Endothelial cell (in vitro differentiated cells): Measurements from ENCODE around the gene GNL3L. TPM values are rescaled to one million over a fixed set of nuclear protein-coding genes. Genes with fewer than 3 reads are reported as not detected.

Experiments
- DNase-seq: peaks from one replicate; pipeline ENCODE4 v3.0.0; 2021; ENCODE audit warnings: low spot score
- H3K27ac Mint-ChIP-seq: one replicate; pipeline ENCODE4 v1.8.0; 2021; ENCODE audit warnings: mixed read lengths, inconsistent platforms; ENCODE audit not compliant: unreplicated experiment
- H3K27me3 Mint-ChIP-seq: one replicate; pipeline ENCODE4 v1.8.0; 2021; ENCODE audit warnings: mild to moderate bottlenecking, moderate library complexity, mixed read lengths, inconsistent platforms; ENCODE audit not compliant: unreplicated experiment
- H3K36me3 Mint-ChIP-seq: one replicate; pipeline ENCODE4 v1.8.0; 2021; ENCODE audit warnings: mild to moderate bottlenecking, low read depth, mixed read lengths, inconsistent platforms; ENCODE audit not compliant: unreplicated experiment
- H3K4me1 Mint-ChIP-seq: one replicate; pipeline ENCODE4 v1.8.0; 2021; ENCODE audit warnings: mild to moderate bottlenecking, mixed read lengths, inconsistent platforms; ENCODE audit not compliant: unreplicated experiment
- H3K4me3 Mint-ChIP-seq: one replicate; pipeline ENCODE4 v1.8.0; 2021; ENCODE audit warnings: mild to moderate bottlenecking, mixed read lengths, inconsistent platforms; ENCODE audit not compliant: unreplicated experiment
- H3K9me3 Mint-ChIP-seq: one replicate; pipeline ENCODE4 v1.8.0; 2021; ENCODE audit warnings: mixed read lengths, inconsistent platforms; ENCODE audit not compliant: unreplicated experiment
- CTCF ChIP-seq: fragments of 200-600 bp; sonication (generic); IDR thresholded peaks from one replicate; pipeline ENCODE4 v1.5.0; 2021; ENCODE audit warnings: antibody characterized with exemption; ENCODE audit not compliant: unreplicated experiment
- total RNA-seq: library from RNA; stranded (reverse); fragmentation: NEBNext Ultra II Directional; extraction: Animal tissue kit (Norgen Biotek cat#: 25700); gene quantifications from one replicate; pipeline ENCODE4 v1.2.1, GENCODE V29; 2021; ENCODE audit not compliant: unreplicated experiment

Gene GNL3L
- total RNA-seq, 1 donor from 2014 or later = 32.7 TPM

GRCh38 chrX:54492340-54492739 lies 37.7 kb upstream of the GNL3L start:
- Mint-ChIP-seq H3K27me3 (peaks cover 1% of the 10 kb centered on the region), H3K4me1 (peaks cover 8% of the 10 kb centered on the region), H3K27ac (no peak overlapping the region), H3K36me3 (no peaks in the 10 kb centered on the region), H3K9me3 (no peaks in the 10 kb centered on the region), H3K4me3 (no peak overlapping the region)
- DNase-seq = no peak
- no peak for TF ChIP-seq CTCF

- DNase-seq = no peak
- Mint-ChIP-seq H3K9me3 (no peaks in the 10 kb centered on the region), H3K36me3 (no peaks in the 10 kb centered on the region), H3K27ac (no peak overlapping the region), H3K27me3 (peaks cover 3% of the 10 kb centered on the region), H3K4me1 (peaks cover 8% of the 10 kb centered on the region), H3K4me3 (peak overlapping the region; percentile 91)
- no peak for TF ChIP-seq CTCF
These were observed 35.6 kb upstream of the GNL3L start for GRCh38 chrX:54494166-54494988.

GRCh38 chrX:54494989-54495813 lies 34.8 kb upstream of the GNL3L start:
- Mint-ChIP-seq H3K36me3 (no peaks in the 10 kb centered on the region), H3K4me3 (peak overlapping the region; percentile 91), H3K27me3 (peaks cover 6% of the 10 kb centered on the region), H3K9me3 (no peaks in the 10 kb centered on the region), H3K27ac (no peak overlapping the region), H3K4me1 (peaks cover 8% of the 10 kb centered on the region)
- DNase-seq = peak; percentile 16
- TF ChIP-seq CTCF = no peak

- Mint-ChIP-seq H3K36me3 (no peaks in the 10 kb centered on the region), H3K4me3 (peak within 1 kb of the TSS; percentile 79), H3K4me1 (peaks cover 8% of the 10 kb centered on the region), H3K27me3 (peaks cover 5% of the 10 kb centered on the region), H3K9me3 (no peaks in the 10 kb centered on the region), H3K27ac (peak within 1 kb of the TSS; percentile 36)
- DNase-seq = peak; percentile 55
- no peak for TF ChIP-seq CTCF
These were observed 34.1 kb upstream of the GNL3L start, which contains the start of gene FGD1 for GRCh38 chrX:54495814-54496516. Gene FGD1 (minus strand): TSS chrX:54496234. CDS start chrX:54495432, 802 bp downstream.
